ENCODE data around the gene LARGE1.

Gene LARGE1

GRCh38 chr22:33793475-33793874, 126.8 kb downstream of the LARGE1 start:
- Histone ChIP-seq H4K20me1 (peaks cover 0 to 68% (median 24%) of the 10 kb centered on the region in 11 experiments; a peak in 13 of 22 replicates), H3K27ac (no peak overlapping the region), H3K4me1 (peaks cover 0 to 26% (median 19%) of the 10 kb centered on the region in 10 experiments; a peak in 16 of 20 replicates), H3K36me3 (peaks cover 11 to 35% (median 22%) of the 10 kb centered on the region in 11 experiments), H3K4me2 (peak overlapping the region in 7 of 11 experiments; percentile 27 to 62 (median 38); a peak in 13 of 22 replicates), H3K4me3 (no peak overlapping the region), H3K27me3 (no peaks in the 10 kb centered on the region), H3K9ac (0 out of 22 replicates have a peak overlapping the region, but pooled peaks of 1 of the 11 experiments have one; percentile 29), H3K9me3 (replicated peaks in 1 of 11) (peaks cover 39 to 47% (median 42%) of the 10 kb centered on the region in 11 experiments)
- no peak for TF ChIP-seq Cebpa-rat (IDR thresholded peaks at IDR 0.05)

DNA sequence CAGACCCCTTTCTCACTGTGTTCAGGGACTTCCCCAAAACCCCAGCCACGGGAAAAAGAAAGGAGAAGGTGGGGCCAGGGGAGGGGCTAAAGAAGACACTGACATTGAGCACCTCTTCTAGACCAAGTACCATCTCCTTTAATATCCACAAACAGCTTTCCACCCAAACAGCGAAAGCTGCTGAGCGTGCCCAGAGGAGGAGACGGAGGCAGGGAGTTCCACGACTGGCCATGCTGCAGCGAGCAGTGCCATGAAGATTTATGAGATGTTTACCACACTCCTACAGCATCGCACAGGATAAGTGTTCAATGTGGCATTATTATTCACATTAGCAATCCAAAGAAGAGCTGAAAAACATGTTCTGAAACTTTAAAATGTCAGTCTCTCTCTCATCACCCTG, 127.4 kb downstream of the LARGE1 start:
- 0 out of 22 replicates have a peak overlapping the region, but pooled peaks of 1 of the 11 experiments have one; percentile 29 for H3K9ac ChIP-seq
- peaks cover 15 to 42% (median 27%) of the 10 kb centered on the region in 11 experiments for H3K36me3 ChIP-seq
- H3K4me1 ChIP-seq: peaks cover 0 to 23% (median 16%) of the 10 kb centered on the region in 10 experiments; a peak in 14 of 20 replicates
- H3K4me3 ChIP-seq: no peak overlapping the region
- no peaks in the 10 kb centered on the region for H3K27me3 ChIP-seq
- H3K27ac ChIP-seq: no peak overlapping the region
- TF ChIP-seq Cebpa-rat (IDR thresholded peaks at IDR 0.05): no peak
- H4K20me1 ChIP-seq: peaks cover 0 to 62% (median 18%) of the 10 kb centered on the region in 11 experiments; a peak in 13 of 22 replicates
- peaks cover 46 to 53% (median 48%) of the 10 kb centered on the region in 11 experiments for H3K9me3 ChIP-seq (replicated peaks in 1 of 11)
- peak overlapping the region in 7 of 11 experiments; percentile 27 to 62 (median 38); a peak in 14 of 22 replicates for H3K4me2 ChIP-seq

DNA sequence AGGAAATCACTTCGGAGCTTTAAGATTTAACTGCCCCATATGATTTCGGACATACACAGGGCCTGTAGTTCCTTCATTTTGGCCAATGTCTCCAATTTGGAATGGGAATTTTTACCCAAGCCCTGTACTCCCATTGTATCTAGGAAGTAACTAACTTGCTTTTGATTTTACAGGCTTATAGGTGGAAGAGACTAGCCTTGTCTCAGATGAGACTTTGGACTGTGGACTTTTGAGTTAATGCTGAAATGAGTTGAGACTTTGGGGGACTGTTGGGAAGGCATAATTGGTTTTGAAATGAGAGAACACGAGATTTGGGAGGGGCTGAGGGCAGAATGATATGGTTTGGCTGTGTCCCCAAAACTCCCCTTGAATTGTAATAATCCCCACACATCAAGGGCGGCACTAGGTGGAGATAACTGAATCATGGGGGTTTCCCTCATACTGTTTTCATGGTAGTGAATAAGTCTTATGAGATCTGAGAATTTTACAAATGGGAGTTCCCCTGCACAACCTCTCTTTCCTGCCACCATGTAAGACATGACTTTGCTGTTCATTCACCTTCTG, 130.5 kb downstream of the LARGE1 start:
- no peak for TF ChIP-seq Cebpa-rat (IDR thresholded peaks at IDR 0.05)
- no peak overlapping the region for H3K27ac ChIP-seq
- no peaks in the 10 kb centered on the region for H3K27me3 ChIP-seq
- peaks cover 5 to 39% (median 32%) of the 10 kb centered on the region in 10 experiments; a peak in 17 of 20 replicates for H3K4me1 ChIP-seq
- H3K9ac ChIP-seq: no peak overlapping the region
- peaks cover 48 to 59% (median 53%) of the 10 kb centered on the region in 11 experiments for H3K9me3 ChIP-seq (replicated peaks in 1 of 11)
- H3K36me3 ChIP-seq: peaks cover 15 to 42% (median 27%) of the 10 kb centered on the region in 11 experiments
- peak overlapping the region in 5 of 10 experiments; percentile 10 to 36 (median 31); a peak in 6 of 20 replicates for H3K4me3 ChIP-seq
- no peak overlapping the region for H3K4me2 ChIP-seq
- peaks cover 0 to 51% (median 16%) of the 10 kb centered on the region in 11 experiments; a peak in 12 of 22 replicates for H4K20me1 ChIP-seq

DNA sequence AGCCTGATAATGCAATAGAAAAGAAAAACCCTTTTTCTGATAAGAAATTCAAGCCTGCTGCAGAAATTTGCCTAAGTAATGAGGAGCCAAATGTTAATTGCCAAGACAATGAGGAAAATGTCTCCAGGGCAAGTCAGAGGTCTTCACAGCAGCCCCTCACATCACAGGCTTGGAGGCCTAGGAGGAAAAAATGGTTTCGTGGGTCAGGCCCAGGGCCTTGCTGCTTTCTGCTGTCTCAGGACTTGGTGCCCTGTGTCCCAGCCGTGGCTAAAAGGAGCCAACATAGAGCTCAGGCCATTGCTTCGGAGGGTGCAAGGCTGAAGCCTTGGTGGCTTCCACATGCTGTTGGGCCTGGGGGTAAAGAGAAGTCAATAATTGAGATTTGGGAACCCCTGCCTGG, 131.3 kb downstream of the LARGE1 start:
- Histone ChIP-seq H3K4me3 (peak overlapping the region in 6 of 10 experiments; percentile 9 to 36 (median 28); a peak in 5 of 20 replicates), H3K27ac (no peak overlapping the region), H3K4me2 (no peak overlapping the region)

GRCh38 chr22:33787645-33788456, 132.4 kb downstream of the LARGE1 start:
- Histone ChIP-seq H3K27ac (no peak overlapping the region), H3K4me1 (peaks cover 4 to 25% (median 17%) of the 10 kb centered on the region in 10 experiments; a peak in 17 of 20 replicates), H4K20me1 (peaks cover 0 to 42% (median 7%) of the 10 kb centered on the region in 11 experiments; a peak in 11 of 22 replicates), H3K9me3 (replicated peaks in 1 of 11) (peaks cover 48 to 58% (median 53%) of the 10 kb centered on the region in 11 experiments), H3K4me3 (no peak overlapping the region), H3K4me2 (peak overlapping the region in 2 of 11 experiments; percentile 3 to 8; a peak in 1 of 22 replicates), H3K27me3 (no peaks in the 10 kb centered on the region), H3K9ac (no peak overlapping the region), H3K36me3 (peaks cover 15 to 42% (median 27%) of the 10 kb centered on the region in 11 experiments)
- TF ChIP-seq Cebpa-rat (IDR thresholded peaks at IDR 0.05): no peak

More for the DNA sequence above, 131.3 kb downstream of the LARGE1 start:
- H4K20me1 ChIP-seq: peaks cover 0 to 42% (median 11%) of the 10 kb centered on the region in 11 experiments; a peak in 12 of 22 replicates
- H3K9me3 ChIP-seq (replicated peaks in 1 of 11): peaks cover 48 to 59% (median 53%) of the 10 kb centered on the region in 11 experiments
- peaks cover 5 to 36% (median 27%) of the 10 kb centered on the region in 10 experiments; a peak in 17 of 20 replicates for H3K4me1 ChIP-seq
- peaks cover 15 to 42% (median 27%) of the 10 kb centered on the region in 11 experiments for H3K36me3 ChIP-seq
- H3K9ac ChIP-seq: no peak overlapping the region
- no peak for TF ChIP-seq Cebpa-rat (IDR thresholded peaks at IDR 0.05)
- no peaks in the 10 kb centered on the region for H3K27me3 ChIP-seq

GRCh38 chr22:33786149-33786548, 134.1 kb downstream of the LARGE1 start:
- no peaks in the 10 kb centered on the region for H3K27me3 ChIP-seq
- H3K27ac ChIP-seq: no peak overlapping the region
- H3K4me2 ChIP-seq: peak overlapping the region in 5 of 11 experiments; percentile 14 to 59 (median 29); a peak in 7 of 22 replicates
- H4K20me1 ChIP-seq: peaks cover 0 to 49% (median 15%) of the 10 kb centered on the region in 11 experiments; a peak in 11 of 22 replicates
- peaks cover 15 to 33% (median 24%) of the 10 kb centered on the region in 11 experiments for H3K36me3 ChIP-seq
- no peak overlapping the region for H3K4me3 ChIP-seq
- peaks cover 0 to 21% (median 14%) of the 10 kb centered on the region in 10 experiments; a peak in 15 of 20 replicates for H3K4me1 ChIP-seq
- no peak for TF ChIP-seq Cebpa-rat (IDR thresholded peaks at IDR 0.05)
- peaks cover 35 to 42% (median 38%) of the 10 kb centered on the region in 11 experiments for H3K9me3 ChIP-seq (replicated peaks in 1 of 11)
- H3K9ac ChIP-seq: no peak overlapping the region

DNA sequence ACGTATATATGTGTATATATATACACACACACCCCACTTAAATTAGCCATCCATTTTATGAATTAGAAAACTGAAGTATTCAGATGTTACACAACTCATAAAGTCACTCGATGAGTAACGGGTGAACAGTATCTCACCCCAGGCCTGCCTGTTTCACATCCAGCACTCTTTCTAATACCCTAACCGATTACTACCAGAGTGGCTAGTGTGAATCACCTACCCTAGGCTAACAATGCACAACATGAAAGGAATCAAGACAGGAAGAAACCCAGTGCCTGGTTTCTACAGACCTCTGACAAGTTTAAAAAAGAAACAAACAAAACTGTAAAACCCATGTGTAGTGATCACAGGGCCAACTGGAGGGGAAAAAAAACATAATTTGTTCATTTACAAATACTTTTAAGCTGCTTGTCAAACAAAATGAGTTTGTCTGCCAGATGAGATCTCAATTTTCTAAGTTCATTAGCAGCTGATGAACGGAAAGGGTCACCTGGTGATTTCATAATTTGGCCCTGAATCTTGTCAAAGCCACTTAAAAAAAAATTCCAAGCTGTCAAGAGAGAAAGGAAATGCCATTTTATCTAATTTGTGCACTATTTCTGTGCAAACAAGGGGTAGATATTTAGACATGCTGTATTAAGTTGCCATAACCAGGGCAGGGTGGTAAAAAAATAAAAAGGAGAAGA, 134.8 kb downstream of the LARGE1 start:
- H3K4me1 ChIP-seq: peaks cover 0 to 21% (median 14%) of the 10 kb centered on the region in 10 experiments; a peak in 15 of 20 replicates
- no peak for TF ChIP-seq Cebpa-rat (IDR thresholded peaks at IDR 0.05)
- no peak overlapping the region for H3K4me3 ChIP-seq
- 0 out of 22 replicates have a peak overlapping the region, but pooled peaks of 1 of the 11 experiments have one; percentile 1 for H3K9ac ChIP-seq
- H4K20me1 ChIP-seq: peaks cover 0 to 56% (median 18%) of the 10 kb centered on the region in 11 experiments; a peak in 12 of 22 replicates
- H3K4me2 ChIP-seq: peak overlapping the region in 7 of 11 experiments; percentile 10 to 59 (median 18); a peak in 10 of 22 replicates
- no peak overlapping the region; a peak in 1 of 22 replicates for H3K27ac ChIP-seq
- peaks cover 15 to 27% (median 24%) of the 10 kb centered on the region in 11 experiments for H3K36me3 ChIP-seq
- no peaks in the 10 kb centered on the region for H3K27me3 ChIP-seq
- H3K9me3 ChIP-seq (replicated peaks in 1 of 11): peaks cover 28 to 35% (median 31%) of the 10 kb centered on the region in 11 experiments

DNA sequence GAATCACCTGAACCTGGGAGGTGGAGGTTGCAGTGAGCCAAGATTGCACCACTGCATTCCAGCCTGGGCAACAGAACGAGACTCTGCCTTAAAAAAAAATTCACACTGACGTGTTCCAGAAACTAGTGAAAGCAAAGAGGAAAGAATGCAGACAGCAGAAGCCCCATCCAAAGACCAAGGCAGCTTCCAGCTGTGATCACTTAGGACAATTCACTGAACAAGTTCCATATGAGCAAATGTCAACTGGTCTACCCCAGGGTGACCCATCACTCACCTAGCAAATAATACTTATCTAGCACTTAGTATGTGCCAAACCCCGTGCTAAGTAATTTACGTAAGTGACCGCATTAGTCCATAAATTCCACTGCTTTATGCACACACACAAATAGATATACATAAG, 138.9 kb downstream of the LARGE1 start:
- Histone ChIP-seq H3K9ac (no peak overlapping the region), H3K4me2 (no peak overlapping the region), H3K27me3 (no peaks in the 10 kb centered on the region), H3K4me3 (no peak overlapping the region), H3K9me3 (replicated peaks in 1 of 11) (peaks cover 0 to 6% (median 0%) of the 10 kb centered on the region in 11 experiments; a peak in 2 of 22 replicates), H3K4me1 (peaks cover 0 to 13% (median 11%) of the 10 kb centered on the region in 10 experiments; a peak in 15 of 20 replicates), H3K36me3 (no peaks in the 10 kb centered on the region; a peak in 2 of 22 replicates), H3K27ac (no peak overlapping the region), H4K20me1 (peaks cover 0 to 83% (median 41%) of the 10 kb centered on the region in 11 experiments; a peak in 13 of 22 replicates)
- no peak for TF ChIP-seq Cebpa-rat (IDR thresholded peaks at IDR 0.05)

Measured in BLaER1 treated with 17β-estradiol and CSF1 and Interleukin-3, amounts not matched to agents 10 nM and 100 nM (cell line).